Coronary artery (tissue), 2 donors: Measurements from ENCODE around the gene IFNGR2.

Source experiments
- DNase-seq: peaks from one replicate; pipeline ENCODE4 v3.0.0-alpha.2; 2017; ENCODE audit warnings: low spot score
- H3K27ac ChIP-seq, 2 donors: fragments of 200-600 bp; sonication (generic); one replicate each; pipeline ENCODE4 v1.5.1; 2016 to 2019
- H3K4me3 ChIP-seq: fragments of 200-600 bp; sonication (generic); 2 replicates; pipeline ENCODE4 v1.5.1; 2016; ENCODE audit warnings: mild to moderate bottlenecking, moderate library complexity
- TF ChIP-seq, protein P1 (sequence below): fragments of 200-600 bp; sonication (generic); IDR thresholded peaks from one replicate; pipeline ENCODE4 v1.5.1; 2019; ENCODE audit warnings: antibody characterized with exemption

IFNGR2 gene

DNA sequence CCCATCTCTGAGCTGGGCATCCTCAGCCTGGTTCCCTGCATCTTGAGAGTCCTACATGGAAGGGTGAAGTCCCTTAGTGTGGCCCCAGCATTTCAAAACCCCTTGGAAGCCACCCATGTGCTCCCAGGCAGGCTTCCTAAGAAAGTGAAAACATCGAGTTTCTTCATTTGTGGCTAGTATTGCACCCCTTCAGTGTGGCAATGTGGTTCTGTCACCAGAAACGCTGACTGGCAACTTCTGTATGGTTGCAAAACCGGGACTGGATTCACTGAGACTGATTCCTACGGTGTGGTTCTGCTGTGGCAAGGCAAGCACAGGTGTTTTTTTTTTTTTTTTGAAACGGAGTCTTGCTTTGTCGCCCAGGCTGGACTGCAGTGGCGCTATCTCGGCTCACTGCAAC lies 9.0 kb upstream of the IFNGR2 start:
- TF ChIP-seq, protein P1, sequence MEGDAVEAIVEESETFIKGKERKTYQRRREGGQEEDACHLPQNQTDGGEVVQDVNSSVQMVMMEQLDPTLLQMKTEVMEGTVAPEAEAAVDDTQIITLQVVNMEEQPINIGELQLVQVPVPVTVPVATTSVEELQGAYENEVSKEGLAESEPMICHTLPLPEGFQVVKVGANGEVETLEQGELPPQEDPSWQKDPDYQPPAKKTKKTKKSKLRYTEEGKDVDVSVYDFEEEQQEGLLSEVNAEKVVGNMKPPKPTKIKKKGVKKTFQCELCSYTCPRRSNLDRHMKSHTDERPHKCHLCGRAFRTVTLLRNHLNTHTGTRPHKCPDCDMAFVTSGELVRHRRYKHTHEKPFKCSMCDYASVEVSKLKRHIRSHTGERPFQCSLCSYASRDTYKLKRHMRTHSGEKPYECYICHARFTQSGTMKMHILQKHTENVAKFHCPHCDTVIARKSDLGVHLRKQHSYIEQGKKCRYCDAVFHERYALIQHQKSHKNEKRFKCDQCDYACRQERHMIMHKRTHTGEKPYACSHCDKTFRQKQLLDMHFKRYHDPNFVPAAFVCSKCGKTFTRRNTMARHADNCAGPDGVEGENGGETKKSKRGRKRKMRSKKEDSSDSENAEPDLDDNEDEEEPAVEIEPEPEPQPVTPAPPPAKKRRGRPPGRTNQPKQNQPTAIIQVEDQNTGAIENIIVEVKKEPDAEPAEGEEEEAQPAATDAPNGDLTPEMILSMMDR = no peak
- DNase-seq = no peak
- Histone ChIP-seq H3K4me3 (no peak overlapping the region), H3K27ac (no peak overlapping the region)

DNA sequence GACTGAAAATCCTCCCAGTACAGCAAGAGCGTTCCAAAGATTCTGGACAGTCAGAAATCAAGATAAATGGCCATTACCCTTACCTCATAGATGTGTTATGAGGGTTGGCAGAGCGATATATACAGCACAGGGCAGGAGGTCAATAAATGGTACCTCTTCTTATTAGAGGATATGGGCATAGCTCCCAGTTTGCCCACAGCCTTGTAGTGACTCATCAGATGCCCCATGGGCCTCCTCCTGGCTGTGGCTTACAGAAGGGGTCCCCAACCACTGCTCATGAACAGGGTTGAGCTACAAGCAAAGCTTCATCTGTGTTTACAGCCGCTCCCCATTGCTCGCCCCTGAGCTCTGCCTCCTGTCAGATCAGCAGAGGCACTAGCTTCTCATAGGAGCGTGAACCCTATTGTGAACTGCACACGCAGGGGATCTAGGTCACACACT lies 7.3 kb upstream of the IFNGR2 start:
- no peak for DNase-seq
- H3K4me3 ChIP-seq = no peak overlapping the region
- TF ChIP-seq, protein P1 = no peak
- H3K27ac ChIP-seq = no peak overlapping the region

DNA sequence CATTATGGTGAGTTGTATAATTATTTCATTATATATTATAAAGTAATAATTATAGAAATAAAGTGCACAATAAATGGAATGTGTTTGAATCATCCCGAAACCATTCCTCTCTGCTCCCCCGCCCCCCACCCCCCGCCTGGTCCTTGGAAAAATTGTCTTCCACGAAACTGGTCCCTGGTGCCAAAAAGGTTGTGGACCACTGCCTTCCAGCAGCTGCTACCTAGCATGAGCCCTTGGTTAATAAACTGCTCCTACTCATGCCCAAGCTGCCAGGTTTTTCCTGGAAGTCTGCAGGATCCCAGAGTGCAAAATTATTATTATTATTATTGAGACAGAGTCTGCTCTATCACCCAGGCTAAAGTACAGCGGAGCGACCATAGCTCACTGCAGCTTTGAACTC lies 6.8 kb upstream of the IFNGR2 start:
- no peak overlapping the region for H3K4me3 ChIP-seq
- TF ChIP-seq, protein P1 = no peak
- H3K27ac ChIP-seq = peak overlapping the region; percentile 61 to 64
- no peak for DNase-seq

DNA sequence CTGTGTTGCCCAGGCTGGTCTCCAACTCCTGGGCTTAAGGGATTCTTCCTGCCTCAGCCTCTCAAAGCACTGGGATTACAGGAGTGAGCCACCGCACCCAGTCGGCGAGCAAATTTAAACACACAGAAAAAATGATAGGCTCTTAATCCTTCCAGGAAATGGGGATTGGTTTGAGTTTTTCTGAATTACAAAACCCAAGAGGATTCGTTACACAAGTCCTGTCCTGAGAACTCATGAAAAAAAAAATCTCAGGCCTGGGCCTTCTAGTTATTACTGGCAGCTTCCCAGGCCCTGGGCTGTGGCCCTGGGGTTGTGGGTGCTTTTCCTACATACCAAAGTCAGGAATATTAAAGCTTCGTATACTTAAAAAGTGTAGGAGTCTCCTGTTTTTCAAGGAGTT lies 6.3 kb upstream of the IFNGR2 start:
- TF ChIP-seq, protein P1 = no peak
- Histone ChIP-seq H3K4me3 (no peak overlapping the region), H3K27ac (peak overlapping the region; percentile 61 to 64)
- DNase-seq = no peak

DNA sequence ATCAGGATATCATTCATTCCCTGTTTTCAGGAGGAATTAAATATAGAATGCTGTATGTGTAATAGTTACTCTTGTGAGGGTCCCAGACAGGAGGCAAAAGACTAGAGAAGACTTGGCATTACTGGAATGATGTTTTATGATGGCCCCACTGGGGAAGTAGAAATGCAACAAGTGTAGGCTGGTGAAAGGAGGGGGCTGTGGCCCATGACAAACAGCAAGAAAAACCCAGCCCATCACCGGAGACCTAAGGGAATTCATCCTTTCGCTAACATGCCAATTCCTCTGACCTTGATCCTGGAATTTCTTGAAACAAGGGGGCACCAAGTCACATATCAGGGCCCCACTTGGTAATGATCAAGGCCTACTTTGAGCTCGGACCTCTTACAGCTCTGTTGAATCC lies 5.5 kb upstream of the IFNGR2 start:
- TF ChIP-seq, protein P1 = no peak
- H3K4me3 ChIP-seq = no peak overlapping the region
- H3K27ac ChIP-seq = no peak overlapping the region
- no peak for DNase-seq

DNA sequence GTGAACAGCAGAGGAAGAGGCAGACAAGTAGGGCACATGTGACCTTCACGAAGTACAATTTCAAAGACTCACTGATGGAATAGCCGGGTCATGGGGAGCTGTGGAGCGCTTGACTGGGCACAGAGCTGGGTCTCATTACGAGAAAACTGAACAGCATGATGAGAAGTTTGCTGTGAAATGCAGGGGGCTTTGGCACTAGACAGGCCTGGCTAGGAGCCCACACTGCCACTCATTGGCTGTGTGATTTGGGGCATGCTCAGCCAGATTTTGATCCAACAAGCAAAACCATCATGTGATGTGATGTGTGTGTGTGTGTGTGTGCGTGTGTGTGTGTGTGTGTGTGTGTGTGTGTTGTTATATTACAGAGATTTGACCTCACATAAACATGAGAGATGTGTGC lies 4.9 kb upstream of the IFNGR2 start:
- Histone ChIP-seq H3K4me3 (no peak overlapping the region), H3K27ac (no peak overlapping the region)
- no peak for DNase-seq
- TF ChIP-seq, protein P1 = no peak

DNA sequence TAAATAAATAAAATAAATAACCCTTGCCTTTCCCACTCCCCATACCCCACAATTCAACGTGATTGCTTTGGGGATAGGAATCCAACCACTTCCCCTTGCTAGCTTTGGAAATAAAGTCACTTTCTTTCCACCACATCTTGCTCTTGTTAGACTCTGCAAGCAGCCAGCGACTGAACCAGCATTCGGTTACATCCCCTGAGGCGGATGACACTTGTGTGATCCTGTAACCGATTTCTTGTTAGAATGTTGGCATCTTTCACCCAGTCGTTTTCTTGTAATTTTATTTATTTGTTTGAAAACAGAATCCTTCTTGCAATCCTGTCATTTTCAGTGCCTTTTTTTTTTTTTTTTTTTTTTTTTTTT lies 1.6 kb upstream of the IFNGR2 start:
- no peak overlapping the region for H3K4me3 ChIP-seq
- DNase-seq = no peak
- peak overlapping the region; percentile 37 to 98 for H3K27ac ChIP-seq
- TF ChIP-seq, protein P1 = no peak
